PFSK-1 (cell line): ENCODE data around the gene PLA2R1.

ENCODE experiments used
- POLR2AphosphoS5 ChIP-seq: IDR thresholded peaks from 2 replicates; pipeline ENCODE4 v1.6.1; 2012; ENCODE audit warnings: low read depth, mild to moderate bottlenecking, control low read depth, low read length, moderate library complexity
- REST ChIP-seq, 2 experiments: IDR thresholded peaks; 2 replicates each; pipeline versions ENCODE4 v1.6.1 to v1.8.0; 2011 to 2012; ENCODE audit warnings: low read depth in 2 of 2, low read length in 2 of 2, control low read depth in 1 of 2, inconsistent platforms in 1 of 2, mild to moderate bottlenecking in 1 of 2, moderate library complexity in 1 of 2; ENCODE audit not compliant: insufficient read depth in 1 of 2
- SIN3A ChIP-seq: IDR thresholded peaks from 2 replicates; pipeline ENCODE4 v1.6.1; 2012; ENCODE audit warnings: mild to moderate bottlenecking, low read length, moderate library complexity, borderline replicate concordance; ENCODE audit not compliant: insufficient read depth
- TAF1 ChIP-seq: IDR thresholded peaks from 2 replicates; pipeline ENCODE4 v1.6.1; 2012; ENCODE audit warnings: low read length, control low read depth, borderline replicate concordance; ENCODE audit not compliant: insufficient read depth

- TF ChIP-seq TAF1 (no peak), POLR2AphosphoS5 (no peak), REST (IDR thresholded peaks at IDR 0.05; ENCODE audit: insufficient read depth in 1 of 2, low read depth in 2 of 2, low read length in 2 of 2) (no peak), SIN3A (no peak)
These were observed 153.8 kb downstream of the PLA2R1 start for GRCh38 chr2:159908623-159909022.
